GM12891 (cell line): ENCODE data around the gene C1orf94.

Source experiments
- POLR2A ChIP-seq: IDR thresholded peaks from 2 replicates; pipeline ENCODE4 v1.6.1; 2011; ENCODE audit warnings: low read depth, low read length, control low read depth
- POLR2AphosphoS5 ChIP-seq: IDR thresholded peaks from 2 replicates; pipeline ENCODE4 v1.6.1; 2011; ENCODE audit warnings: low read depth, low read length, control low read depth

DNA sequence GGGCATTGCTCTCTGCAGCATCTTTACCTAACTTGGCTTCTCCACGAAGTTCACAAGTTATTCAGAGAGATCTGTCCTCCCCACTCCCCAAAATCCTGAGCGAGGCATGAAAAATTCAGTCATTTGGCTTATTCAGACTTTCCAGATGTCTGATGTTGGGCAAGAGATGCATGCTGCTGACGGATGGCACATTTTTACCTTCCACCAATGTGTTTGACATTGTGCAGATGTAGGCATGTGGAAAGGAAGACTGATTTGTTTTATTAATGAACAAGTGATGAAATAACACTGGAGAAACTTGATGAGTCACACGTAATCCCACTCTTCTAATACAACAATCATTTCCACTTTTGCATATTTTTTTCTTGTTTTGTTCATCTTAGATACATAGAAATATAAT lies 86.7 kb downstream of the C1orf94 start:
- TF ChIP-seq POLR2AphosphoS5, result no peak
- no peak for TF ChIP-seq POLR2A
